ENCODE results near the gene MED13. TPM values are rescaled to one million over a fixed set of nuclear protein-coding genes. Genes with fewer than 3 reads are reported as not detected.

MED13 gene
- total RNA-seq, 1 donor from 2014 or later, result 51.4 TPM

DNA sequence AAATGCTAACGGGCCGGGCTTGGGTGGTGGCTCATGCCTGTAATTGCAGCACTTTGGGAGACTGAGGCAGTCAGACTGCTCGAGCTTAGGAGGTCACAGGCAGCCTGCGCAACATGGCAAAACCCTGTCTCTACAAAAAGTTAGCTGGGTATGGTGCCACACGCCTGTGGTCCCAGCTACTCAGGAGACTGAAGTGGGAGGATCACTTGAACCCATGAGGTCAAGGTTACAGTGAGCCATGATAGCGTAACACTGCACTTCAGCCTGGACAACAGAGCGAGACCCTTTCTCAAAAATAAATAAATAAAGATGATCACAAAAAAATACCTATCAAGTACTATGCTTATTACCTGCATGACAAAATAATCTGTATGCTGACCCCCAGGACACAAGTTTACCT is 91.0 kb downstream of the MED13 start:
- Mint-ChIP-seq H3K4me1 (ENCODE audit: unreplicated experiment) (no peaks in the 10 kb centered on the region), H3K27ac (ENCODE audit: unreplicated experiment) (no peak overlapping the region), H3K27me3 (ENCODE audit: unreplicated experiment) (no peaks in the 10 kb centered on the region), H3K4me3 (ENCODE audit: unreplicated experiment) (no peak overlapping the region), H3K36me3 (ENCODE audit: low read depth, unreplicated experiment) (peaks cover 16% of the 10 kb centered on the region), H3K9me3 (ENCODE audit: unreplicated experiment) (no peaks in the 10 kb centered on the region)
- no peak for DNase-seq (ENCODE audit: low spot score)
- no peak for TF ChIP-seq CTCF (IDR thresholded peaks at IDR 0.05; ENCODE audit: unreplicated experiment)

- no peak for DNase-seq (ENCODE audit: low spot score)
- no peaks in the 10 kb centered on the region for H3K9me3 Mint-ChIP-seq (ENCODE audit: unreplicated experiment)
- H3K36me3 Mint-ChIP-seq (ENCODE audit: low read depth, unreplicated experiment), result peaks cover 10% of the 10 kb centered on the region
- H3K4me1 Mint-ChIP-seq (ENCODE audit: unreplicated experiment), result no peaks in the 10 kb centered on the region
- no peak overlapping the region for H3K27ac Mint-ChIP-seq (ENCODE audit: unreplicated experiment)
- no peak for TF ChIP-seq CTCF (IDR thresholded peaks at IDR 0.05; ENCODE audit: unreplicated experiment)
- H3K4me3 Mint-ChIP-seq (ENCODE audit: unreplicated experiment), result no peak overlapping the region
- no peaks in the 10 kb centered on the region for H3K27me3 Mint-ChIP-seq (ENCODE audit: unreplicated experiment)
Measured at GRCh38 chr17:61972311-61972710, 92.8 kb downstream of the MED13 start.

DNA sequence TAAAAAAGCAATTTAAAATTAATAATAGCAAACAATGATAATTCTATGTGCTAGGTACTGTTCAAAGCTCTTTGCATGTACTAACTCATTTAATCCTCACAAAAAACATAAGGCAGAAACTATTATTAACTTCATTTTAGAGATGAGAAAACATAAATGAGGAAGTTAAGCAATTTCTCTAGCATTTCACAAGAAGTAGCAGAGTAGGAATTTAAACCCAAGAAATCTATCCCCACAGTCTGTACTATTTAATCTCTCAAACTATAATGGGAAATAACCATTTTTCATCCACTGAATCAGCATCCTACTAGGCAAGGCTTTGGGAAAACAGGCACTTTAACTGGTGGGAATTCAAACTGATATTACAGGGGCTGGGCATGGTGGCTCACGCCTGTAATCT is 95.0 kb downstream of the MED13 start:
- Mint-ChIP-seq H3K4me1 (ENCODE audit: unreplicated experiment) (no peaks in the 10 kb centered on the region), H3K4me3 (ENCODE audit: unreplicated experiment) (no peak overlapping the region), H3K36me3 (ENCODE audit: low read depth, unreplicated experiment) (peaks cover 5% of the 10 kb centered on the region), H3K27ac (ENCODE audit: unreplicated experiment) (no peak overlapping the region), H3K9me3 (ENCODE audit: unreplicated experiment) (no peaks in the 10 kb centered on the region), H3K27me3 (ENCODE audit: unreplicated experiment) (no peaks in the 10 kb centered on the region)
- no peak for TF ChIP-seq CTCF (IDR thresholded peaks at IDR 0.05; ENCODE audit: unreplicated experiment)
- no peak for DNase-seq (ENCODE audit: low spot score)

GRCh38 chr17:61968757-61969156 is 96.3 kb downstream of the MED13 start:
- Mint-ChIP-seq H3K9me3 (ENCODE audit: unreplicated experiment) (no peaks in the 10 kb centered on the region), H3K27me3 (ENCODE audit: unreplicated experiment) (no peaks in the 10 kb centered on the region), H3K4me1 (ENCODE audit: unreplicated experiment) (no peaks in the 10 kb centered on the region), H3K36me3 (ENCODE audit: low read depth, unreplicated experiment) (peaks cover 5% of the 10 kb centered on the region), H3K27ac (ENCODE audit: unreplicated experiment) (no peak overlapping the region), H3K4me3 (ENCODE audit: unreplicated experiment) (no peak overlapping the region)
- TF ChIP-seq CTCF (IDR thresholded peaks at IDR 0.05; ENCODE audit: unreplicated experiment), result no peak
- no peak for DNase-seq (ENCODE audit: low spot score)

DNA sequence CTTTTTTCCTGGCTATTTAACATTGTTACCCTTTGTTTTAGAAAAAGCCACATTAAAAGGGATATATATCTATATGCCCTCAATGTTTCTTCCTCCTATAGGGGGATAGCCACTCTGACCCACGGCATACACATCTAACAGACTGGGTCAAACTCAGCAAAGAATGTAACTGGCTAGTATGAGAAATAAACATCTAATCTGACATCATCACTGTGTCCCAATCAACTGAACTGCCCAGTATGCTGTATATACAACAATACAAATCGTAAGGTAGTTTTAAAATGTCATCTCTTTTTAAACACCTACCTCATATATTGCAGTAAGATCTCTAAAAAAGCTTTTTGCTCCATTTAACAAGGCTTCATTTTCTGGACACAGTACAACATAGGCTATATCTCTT is 97.3 kb downstream of the MED13 start:
- no peak for DNase-seq (ENCODE audit: low spot score)
- Mint-ChIP-seq H3K27me3 (ENCODE audit: unreplicated experiment) (no peaks in the 10 kb centered on the region), H3K9me3 (ENCODE audit: unreplicated experiment) (no peaks in the 10 kb centered on the region), H3K4me3 (ENCODE audit: unreplicated experiment) (peak overlapping the region; percentile 15), H3K36me3 (ENCODE audit: low read depth, unreplicated experiment) (peaks cover 5% of the 10 kb centered on the region), H3K4me1 (ENCODE audit: unreplicated experiment) (no peaks in the 10 kb centered on the region), H3K27ac (ENCODE audit: unreplicated experiment) (no peak overlapping the region)
- no peak for TF ChIP-seq CTCF (IDR thresholded peaks at IDR 0.05; ENCODE audit: unreplicated experiment)

Measured in endothelial cell (in vitro differentiated cells).